ENCODE data around the gene CDK4.

Gene CDK4

GRCh38 chr12:57698414-57698813 is 53.7 kb downstream of the CDK4 start:
- H4K20me1 ChIP-seq (ENCODE audit: insufficient read depth, low read length) = no peaks in the 10 kb centered on the region
- H3K27ac ChIP-seq (ENCODE audit: low read length) = no peak overlapping the region
- DNase-seq = no peak
- H3K27me3 ChIP-seq (replicated peaks; ENCODE audit: insufficient read depth, low read length) = no peaks in the 10 kb centered on the region
- no peak overlapping the region for H3K4me3 ChIP-seq (ENCODE audit: low read length)
- H3K9ac ChIP-seq (ENCODE audit: low read length) = no peak overlapping the region
- H2AFZ ChIP-seq (ENCODE audit: low read length) = no peak overlapping the region
- no peak for TF ChIP-seq EZH2phosphoT487 (IDR thresholded peaks at IDR 0.05; ENCODE audit: low read length)
- TF ChIP-seq CTCF (IDR thresholded peaks at IDR 0.05; ENCODE audit: low read length) = no peak
- no peak for TF ChIP-seq EZH2 (optimal IDR thresholded peaks at IDR 0.05; ENCODE audit: low read depth, low read length)
- peaks cover 8% of the 10 kb centered on the region; the same call in 1 of the 2 replicates for H3K36me3 ChIP-seq (replicated peaks; ENCODE audit: insufficient read depth, low read length)
- H3K9me3 ChIP-seq (replicated peaks; ENCODE audit: insufficient read depth, low read length) = no peaks in the 10 kb centered on the region
- H3K4me1 ChIP-seq (ENCODE audit: low read length) = peaks cover 8% of the 10 kb centered on the region; the same call in 1 of the 2 replicates
- H3K79me2 ChIP-seq (ENCODE audit: low read length) = peaks cover 23% of the 10 kb centered on the region
- no peak overlapping the region for H3K4me2 ChIP-seq (ENCODE audit: low read depth, low read length)
- H3K9me2 ChIP-seq (replicated peaks; ENCODE audit: insufficient read depth, low read length) = no peaks in the 10 kb centered on the region
- no peaks in the 10 kb centered on the region for H3F3A ChIP-seq (ENCODE audit: insufficient read depth, low read length)
